HTERT RPE-1 (cell line): Measurements from ENCODE around the gene OR6B3.
"Not testable (repeated sequence)": the region's sequence is repeated elsewhere in the genome, so short reads cannot be mapped to it uniquely, and the experiment has no call there.

Experiments
- in situ Hi-C: fragments of 300-500 bp; cut with MboI; formaldehyde crosslinking; loops from 4 replicates; pipeline ENCODE4 v1.14.3; 2020; ENCODE audit warnings: low sequenced_read_pairs

OR6B3 gene

DNA sequence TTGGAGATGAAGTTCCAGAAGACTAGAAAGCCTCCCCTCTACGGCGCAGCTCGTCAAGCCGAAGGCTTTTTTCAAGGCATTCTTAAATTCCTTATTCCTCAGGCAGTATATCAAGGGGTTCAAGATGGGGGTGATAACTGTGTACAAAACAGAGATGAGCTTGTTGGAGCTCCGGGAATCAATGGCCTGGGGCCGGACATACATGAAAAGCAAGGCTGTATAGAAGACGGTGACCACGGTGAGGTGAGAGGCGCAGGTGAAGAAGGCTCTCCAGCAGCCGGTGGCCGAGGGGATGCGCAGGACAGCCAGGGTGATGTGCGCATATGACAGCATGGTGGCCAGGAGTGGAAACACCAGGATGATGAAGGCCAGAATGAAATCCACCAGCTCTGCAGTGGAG, 8.2 kb downstream of the OR6B3 start:
- in situ Hi-C loops: no loop called here

DNA sequence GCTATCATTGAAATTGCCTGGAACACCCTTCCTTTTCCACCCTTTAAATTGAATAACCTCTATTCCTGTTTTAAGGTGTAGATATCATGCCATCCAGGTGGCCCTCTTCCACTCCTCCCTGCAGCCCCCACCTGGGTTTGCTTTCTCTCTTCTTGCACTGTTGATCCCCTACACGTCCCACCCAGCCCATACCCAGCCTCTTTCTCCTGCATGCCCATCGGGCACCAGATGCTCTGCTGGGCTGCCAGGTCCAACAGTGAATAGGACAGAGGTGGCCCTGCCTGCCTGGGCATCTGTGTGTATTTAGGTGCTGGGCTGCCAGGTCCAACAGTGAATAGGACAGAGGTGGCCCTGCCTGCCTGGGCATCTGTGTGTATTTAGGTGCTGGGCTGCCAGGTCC, 9.2 kb downstream of the OR6B3 start:
- in situ Hi-C loops: not testable (repeated sequence)

DNA sequence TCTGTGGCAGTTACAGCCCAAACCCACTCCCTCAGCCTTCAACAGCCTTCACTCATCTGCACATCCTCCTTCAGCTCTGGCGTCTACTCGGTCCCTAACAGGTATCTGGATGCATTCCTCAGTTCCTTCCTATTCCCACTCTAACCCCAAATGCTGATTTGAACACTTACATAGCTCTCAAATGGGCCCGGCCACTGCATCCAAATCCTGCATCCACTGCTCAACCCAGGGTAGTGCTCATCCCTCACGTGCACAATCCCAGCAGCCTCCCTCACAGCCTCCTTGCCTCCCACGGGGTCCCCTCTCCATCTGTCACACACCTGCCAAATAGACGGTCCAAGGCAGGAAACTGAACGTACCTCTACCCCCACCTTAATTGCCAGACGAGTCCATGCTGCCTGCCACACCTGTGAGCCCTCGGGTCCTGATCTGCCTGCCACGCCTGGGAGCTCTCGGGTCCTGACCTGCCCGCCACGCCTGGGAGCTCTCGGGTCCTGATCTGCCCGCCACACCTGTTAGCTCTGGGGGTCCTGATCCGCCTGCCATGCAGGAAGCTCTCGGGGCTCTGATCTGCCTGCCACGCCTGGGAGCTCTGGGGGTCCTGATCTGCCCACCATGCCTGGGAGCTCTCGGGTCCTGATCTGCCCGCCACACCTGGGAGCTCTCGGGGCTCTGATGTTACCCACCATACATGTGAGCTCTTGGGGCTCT, 9.9 kb downstream of the OR6B3 start:
- in situ Hi-C loops: no loop called here

DNA sequence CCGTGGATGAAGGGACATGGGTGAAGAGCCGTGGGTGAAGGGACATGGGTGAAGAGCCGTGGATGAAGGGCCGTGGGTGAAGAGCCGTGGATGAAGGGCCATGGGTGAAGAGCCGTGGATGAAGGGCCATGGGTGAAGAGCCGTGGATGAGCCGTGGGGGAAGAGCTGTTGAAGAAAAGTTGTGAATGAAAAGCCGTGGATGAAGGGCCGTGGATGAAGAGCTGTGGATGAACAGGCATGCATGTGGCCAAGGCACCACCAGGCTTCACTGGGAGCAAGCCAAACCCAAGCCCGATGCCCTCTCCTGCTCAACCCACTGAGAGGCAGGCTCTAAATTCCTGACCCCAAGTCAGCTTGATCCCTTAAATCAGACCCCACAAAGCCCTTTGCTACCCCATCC, 10.6 kb downstream of the OR6B3 start:
- in situ Hi-C loops: no loop called here

DNA sequence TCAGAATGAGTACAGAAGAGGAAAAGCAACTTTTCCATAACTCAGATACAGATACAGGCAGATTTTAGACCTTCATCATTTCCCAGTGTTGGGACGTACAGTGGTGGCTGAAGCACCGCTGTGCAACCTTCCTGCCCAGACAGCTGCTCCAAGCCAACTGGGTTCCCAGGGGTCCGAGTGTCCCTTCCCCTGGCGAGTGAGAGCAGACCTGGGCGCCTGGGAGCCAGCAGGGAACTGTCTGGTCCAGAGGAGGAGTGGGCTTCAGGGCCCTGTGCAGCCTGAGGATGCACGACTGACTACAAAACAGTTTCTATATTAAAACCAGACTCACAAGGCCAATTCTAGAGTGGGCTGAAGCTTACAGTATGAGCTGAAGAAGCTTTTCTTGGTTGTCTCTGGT, 12.0 kb downstream of the OR6B3 start:
- in situ Hi-C loops: no loop called here

DNA sequence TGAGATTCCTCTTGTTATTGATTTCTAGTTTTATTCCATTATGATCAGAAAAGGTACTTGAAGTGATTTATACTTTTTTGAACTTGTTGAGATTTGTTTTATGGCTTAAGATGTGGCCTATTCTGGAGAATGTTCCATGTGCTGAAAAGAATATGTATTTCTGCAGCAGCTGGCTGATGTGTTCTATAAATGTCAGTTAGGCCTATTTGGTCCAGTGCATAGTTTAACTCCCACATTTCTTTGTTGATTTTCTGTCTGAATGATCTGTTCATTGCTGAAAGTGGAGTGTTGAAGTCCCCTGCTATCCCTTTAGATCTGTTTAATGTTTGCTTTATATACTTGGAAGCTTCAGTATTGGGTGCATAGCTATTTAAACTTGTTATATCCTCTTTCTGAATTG, 16.0 kb downstream of the OR6B3 start:
- in situ Hi-C loops: no loop called here

DNA sequence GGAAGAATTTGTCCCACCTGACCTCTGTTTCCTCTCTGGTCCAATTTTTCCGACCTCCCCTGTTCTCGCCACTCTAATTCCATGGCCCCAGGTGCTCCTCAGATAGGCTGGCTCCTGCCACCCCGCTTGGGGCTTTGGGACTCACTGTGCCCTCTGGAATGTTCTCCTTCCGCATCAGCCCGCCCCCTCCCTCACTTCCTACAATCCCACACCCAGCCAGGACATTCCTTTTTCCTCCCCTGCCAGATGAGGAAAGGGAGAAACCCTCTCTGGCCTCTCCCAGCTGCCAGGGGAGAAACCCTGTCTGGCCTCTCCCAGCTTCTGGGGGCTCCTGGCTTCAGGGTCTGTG, 20.0 kb downstream of the OR6B3 start:
- in situ Hi-C loops: no loop called here

DNA sequence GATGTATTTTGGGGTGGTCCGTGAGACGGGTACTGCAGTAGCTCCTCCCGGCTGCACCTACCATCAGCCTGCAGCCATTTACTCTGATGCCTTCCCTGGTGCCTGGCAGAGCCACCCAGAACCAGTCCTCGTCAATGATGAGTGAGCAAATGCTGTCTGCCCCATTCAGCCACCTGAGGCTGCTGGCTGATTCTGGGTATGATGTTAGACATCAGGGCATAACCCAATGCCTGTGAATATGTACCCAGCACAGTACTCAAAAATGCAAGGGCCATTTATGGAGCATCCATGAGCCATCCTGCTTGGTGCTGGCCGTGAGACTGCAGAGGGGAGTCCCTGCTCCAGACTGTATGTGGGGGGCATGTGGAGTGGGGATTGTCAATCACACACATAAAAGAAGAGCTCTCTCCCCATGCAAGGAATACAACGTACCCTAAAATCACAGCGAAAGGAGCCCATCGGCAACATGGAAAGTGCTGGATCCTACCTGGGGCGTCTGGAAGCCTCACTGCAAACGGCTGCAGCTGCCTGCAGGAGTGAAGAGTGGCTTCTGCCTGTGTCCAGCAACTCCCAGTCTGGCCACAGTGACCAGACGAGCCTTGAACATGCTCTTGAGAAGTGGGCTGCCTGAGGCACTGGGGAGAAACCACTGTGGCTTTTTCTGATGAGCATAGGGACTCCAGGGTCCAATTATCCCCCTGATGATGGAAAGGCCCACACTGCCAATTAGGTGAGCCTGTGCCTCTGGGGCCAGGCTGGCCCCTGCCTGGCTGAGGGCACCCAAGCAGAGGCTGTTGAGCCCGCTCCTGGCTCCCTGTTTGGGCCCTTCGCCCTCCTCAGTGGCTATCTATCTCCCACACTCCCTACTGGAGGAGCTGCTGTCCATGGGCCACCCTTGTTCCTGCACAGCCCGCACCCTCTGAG, 20.7 kb downstream of the OR6B3 start:
- in situ Hi-C loops: no loop called here

DNA sequence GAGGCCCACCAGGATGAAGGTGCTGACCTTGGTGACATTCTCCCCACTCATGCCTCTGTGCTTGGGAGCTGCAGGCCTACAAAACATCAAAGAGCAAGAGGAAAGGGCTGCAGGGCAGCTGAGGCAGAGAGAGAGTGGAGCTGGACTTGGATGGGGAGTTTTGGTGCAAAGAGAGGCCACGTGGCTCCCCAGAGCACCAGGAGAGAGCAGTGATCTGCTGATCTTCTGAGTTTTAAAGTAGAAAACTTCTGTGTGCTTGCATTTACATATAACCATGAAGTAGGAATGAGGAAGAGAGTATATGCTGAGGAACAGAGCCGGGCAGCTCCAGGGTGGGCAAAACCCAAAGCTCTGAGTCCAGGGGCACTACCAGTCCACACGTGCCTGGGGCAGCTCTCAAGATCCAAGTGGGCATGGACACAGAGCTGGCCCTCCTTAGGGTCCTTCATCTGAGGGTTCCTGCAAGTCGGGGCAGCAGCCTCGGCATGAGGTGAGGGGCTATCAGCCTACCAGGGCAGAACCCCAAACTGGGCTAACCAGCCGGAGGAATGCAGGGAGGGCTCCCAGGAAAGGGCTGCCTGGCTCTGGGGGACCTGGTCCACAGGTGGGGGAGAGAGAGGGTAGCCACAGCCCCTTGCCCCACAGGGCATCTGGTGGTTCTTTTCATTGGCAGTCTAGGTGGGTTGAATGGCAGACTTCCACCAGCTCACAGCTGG, 22.8 kb downstream of the OR6B3 start, which contains the start of gene OR6B2:
TSS of gene OR6B2 (minus strand) at position 51 of the 716 bp plus-strand sequence. CDS start at position 51, 0 bp downstream.
- in situ Hi-C loops: no loop called here

DNA sequence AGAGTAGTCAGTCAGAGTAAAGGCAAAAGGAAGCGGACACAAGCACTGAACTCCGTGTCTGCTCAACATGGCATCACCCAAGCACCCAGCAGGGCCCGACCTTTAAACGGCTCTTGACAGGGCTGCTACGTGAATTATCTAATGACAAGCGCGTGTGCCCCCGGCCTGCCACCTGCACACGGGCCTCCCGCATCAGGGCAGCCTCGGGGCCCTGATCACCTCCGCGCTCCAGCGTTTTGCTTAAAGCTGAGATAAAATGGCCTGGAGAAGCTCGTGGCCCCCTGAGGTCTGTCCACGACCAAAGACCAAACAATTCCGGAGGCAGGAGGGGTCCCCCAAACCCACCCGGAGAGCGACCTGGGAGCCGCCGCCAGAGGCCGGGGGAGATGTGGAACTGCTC, 28.6 kb downstream of the OR6B3 start:
- in situ Hi-C loops: no loop called here

DNA sequence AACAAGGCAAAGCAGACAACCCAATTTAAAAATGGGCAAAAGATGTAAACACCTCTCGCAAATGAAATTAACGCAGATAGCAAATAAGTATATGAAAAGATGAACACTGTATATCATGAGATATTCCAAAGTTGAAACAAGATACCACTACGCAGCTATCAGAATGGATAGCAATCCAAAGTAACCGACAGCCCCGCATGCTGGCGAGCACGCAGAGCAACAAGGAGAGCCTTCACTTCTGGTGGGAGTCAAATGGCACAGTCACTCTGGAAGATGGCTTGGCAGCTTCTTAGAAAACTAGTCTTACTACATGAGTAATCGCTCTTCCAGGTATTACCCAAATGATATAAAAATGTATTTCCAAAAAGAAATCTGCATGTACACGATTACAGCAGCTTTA, 29.5 kb downstream of the OR6B3 start:
- in situ Hi-C loops: no loop called here

DNA sequence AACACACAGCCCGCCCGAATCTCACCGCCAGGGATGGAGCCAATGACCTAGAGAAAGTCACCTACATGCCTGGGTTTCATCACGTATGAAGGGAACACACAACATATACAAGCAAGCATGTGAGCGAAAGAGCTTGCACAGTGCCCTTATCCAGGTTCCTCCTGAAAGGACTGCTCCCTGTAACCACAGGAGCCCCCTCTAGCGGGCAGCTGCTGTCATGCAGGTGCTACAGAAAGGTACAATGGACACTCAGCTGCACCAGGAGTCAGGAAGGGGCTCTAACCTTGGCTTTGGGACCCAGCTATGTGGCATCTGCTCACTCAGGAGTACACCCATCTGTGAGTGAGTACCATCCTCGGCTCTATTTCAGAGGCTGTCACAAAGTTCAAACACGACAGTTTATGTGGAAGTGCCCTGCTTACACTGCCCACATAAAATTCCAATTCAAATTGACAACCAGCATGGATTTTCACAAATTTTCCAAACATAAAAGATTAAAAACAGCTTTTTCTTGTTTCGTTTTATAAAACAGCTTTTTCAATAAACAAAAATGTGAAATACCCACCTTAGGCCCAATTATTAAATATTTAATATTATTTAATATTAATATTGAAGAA, 31.7 kb downstream of the OR6B3 start:
- in situ Hi-C loops: no loop called here

DNA sequence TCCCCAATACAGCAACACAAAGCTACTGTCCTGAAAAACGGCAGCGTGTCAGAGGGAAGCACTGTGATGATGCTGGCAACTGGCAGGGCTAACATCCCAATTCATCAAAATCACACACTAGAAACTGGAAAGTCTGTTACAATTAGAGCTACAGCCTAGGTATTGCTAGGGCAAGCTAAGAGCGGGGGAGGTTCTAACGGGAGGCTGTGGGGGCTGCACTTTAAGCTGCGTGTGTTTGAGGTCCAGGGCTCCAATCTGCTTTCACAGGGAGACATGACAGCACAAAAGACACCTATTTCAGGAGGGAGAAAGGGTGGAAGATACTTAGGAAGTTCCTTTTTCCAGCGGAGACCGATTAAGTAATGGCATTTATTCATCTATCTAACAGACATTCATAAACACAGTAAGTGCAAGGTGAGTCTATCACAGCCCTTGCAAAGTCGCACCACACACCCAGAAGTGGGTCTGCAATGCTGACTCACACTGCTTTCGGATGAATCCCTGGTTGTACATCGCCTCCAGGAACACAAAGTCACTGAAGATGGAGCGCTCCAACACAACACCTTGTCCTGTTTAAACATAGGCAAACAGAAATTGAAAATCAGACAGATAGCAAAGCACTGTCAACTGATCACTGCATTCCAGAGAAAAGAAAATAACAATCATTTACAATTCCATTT, 35.1 kb downstream of the OR6B3 start:
- in situ Hi-C loops: no loop called here

DNA sequence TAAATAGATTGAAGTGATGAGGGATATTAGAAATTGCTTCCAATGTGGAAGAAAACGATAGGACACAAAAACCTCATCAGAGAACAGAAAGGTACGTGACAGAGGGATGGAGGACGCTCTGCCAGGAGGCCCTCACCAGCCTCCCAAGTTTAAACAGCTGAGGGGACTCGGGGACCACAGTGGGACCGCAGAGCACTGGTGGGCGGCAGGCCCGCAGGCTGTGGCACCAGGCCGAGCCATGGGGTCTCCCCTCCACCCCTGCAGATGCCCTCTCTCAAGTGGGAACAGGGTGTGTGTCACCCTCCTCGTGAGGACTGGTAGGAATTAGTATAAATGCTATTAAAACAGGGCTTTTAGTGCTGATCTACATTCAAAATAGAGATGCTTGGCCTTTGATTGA, 39.0 kb downstream of the OR6B3 start:
- in situ Hi-C loops: no loop called here

DNA sequence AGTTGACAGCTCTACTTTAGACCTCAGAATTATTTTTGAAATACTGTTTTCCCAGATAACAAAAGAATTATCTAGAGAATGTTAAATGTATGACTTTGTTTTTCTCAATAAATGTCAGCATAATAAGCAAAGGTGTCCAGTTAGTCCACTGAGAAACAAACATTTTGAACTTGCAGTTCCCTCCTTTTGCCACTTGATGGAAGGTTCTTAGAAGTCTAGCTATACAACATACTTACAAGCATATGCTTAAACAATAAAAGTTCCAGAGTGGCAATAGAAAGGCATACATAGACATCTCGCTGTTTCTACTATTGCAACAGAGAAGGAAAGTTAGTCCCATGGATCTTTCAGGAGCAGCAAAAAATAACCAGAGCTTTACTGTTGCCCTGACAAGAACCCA, 40.0 kb downstream of the OR6B3 start:
- in situ Hi-C loops: no loop called here

DNA sequence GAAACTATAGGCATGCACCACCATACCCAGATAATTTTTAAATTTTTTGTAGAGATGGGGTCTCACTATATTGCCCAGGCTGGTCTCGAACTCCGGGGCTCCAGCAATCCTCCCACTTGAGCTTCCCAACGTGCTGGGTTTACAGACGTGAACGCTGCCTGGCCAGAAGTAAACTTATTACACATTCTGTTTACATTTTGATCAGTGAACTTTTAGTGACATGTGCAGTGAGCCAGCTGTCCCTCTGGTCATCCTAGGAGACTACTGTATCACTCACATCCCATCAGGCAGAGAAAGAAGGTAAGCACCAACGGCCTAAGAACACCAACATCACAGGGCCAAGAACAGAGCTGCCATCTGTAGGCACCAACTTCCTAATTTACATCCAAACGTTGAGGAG, 50.3 kb downstream of the OR6B3 start:
- in situ Hi-C loops: no loop called here

DNA sequence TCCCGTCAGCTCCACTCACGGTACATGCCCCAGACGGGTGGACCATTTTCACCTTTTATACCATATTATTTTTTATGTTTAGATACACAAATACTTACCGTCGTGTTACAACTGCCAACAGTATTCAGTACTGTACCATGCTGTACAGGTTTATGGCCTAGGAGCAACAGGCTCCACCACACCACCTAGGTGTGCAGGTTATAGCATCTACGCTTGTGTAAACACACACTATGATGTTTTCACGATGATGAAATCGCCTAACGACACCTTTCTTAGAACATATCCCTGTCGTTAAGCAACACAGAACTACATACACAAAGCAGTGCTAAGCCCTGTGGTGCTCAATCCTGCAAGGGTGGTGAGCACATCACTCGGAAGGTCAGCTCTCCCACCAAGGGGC, 52.6 kb downstream of the OR6B3 start:
- in situ Hi-C loops: no loop called here

DNA sequence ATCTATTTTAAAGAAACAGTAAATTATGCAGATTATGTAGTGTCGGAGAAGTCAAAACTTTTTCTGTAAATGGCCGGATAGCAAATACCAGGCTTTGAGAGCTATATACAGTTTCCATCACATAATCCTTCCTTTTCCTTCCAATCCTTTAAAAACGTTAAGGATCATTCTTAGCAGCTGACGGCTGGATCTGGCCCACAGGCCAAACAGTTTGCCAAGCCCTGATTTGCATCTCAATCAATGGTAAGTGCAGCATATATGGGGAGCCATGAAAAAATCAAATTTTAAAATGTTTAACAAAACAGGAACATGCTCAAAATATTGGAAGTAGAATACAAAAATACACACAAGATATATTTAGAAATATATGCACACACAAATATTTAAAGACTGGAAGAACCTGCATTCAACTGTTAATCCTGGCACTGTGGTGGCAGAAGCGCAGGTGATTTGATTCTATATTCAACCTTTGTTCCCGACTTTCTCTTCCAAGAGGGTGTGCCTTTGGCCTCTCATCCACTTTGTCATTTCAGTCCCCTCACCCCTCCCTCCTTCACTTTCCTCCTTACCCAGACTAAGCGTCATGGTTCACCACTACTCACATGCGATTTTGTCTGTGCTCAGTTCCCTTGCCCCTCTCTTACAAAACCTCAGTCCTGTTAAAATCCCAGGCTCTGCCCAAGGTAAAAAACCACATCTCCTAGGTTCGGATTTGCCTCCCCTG, 55.5 kb downstream of the OR6B3 start:
- in situ Hi-C loops: no loop called here
